ENCODE data around the gene GPR62.
"Not testable (repeated sequence)": the region's sequence is repeated elsewhere in the genome, so short reads cannot be mapped to it uniquely, and the experiment has no call there.

The GPR62 gene, protein sequence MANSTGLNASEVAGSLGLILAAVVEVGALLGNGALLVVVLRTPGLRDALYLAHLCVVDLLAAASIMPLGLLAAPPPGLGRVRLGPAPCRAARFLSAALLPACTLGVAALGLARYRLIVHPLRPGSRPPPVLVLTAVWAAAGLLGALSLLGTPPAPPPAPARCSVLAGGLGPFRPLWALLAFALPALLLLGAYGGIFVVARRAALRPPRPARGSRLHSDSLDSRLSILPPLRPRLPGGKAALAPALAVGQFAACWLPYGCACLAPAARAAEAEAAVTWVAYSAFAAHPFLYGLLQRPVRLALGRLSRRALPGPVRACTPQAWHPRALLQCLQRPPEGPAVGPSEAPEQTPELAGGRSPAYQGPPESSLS

DNA sequence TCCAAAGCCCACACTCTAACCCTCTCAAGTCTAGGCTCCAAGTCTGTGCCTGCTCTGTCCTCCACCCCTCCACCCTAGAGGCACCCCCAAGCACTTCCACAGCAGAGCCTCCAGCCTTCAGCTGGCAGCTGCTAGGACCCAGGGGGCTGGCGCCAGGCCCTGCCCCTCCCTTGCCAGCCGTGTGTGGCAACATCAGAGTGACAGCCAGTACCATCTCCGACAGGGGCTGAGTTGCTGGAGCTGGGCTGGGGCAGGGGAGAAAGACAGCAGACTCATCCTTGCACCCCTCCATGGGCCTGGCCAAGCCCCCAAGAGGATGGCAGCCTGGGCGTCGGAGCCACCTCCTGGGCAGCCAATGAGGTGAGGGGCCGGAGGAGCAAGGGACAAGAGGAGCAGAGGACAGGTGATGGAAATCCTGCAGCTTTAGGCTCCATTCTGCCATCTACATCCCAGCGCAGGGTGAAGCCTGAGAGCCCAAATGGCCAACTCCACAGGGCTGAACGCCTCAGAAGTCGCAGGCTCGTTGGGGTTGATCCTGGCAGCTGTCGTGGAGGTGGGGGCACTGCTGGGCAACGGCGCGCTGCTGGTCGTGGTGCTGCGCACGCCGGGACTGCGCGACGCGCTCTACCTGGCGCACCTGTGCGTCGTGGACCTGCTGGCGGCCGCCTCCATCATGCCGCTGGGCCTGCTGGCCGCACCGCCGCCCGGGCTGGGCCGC is at the start of gene GPR62:
Gene GPR62, plus strand, starts transcription at position 207 of the 718 bp plus-strand sequence. Its CDS starts 272 bp downstream, at position 479.
- H3K4me3 ChIP-seq (ENCODE audit: low read depth, low read length): no peak within 1 kb of the TSS
- TF ChIP-seq, protein P1, sequence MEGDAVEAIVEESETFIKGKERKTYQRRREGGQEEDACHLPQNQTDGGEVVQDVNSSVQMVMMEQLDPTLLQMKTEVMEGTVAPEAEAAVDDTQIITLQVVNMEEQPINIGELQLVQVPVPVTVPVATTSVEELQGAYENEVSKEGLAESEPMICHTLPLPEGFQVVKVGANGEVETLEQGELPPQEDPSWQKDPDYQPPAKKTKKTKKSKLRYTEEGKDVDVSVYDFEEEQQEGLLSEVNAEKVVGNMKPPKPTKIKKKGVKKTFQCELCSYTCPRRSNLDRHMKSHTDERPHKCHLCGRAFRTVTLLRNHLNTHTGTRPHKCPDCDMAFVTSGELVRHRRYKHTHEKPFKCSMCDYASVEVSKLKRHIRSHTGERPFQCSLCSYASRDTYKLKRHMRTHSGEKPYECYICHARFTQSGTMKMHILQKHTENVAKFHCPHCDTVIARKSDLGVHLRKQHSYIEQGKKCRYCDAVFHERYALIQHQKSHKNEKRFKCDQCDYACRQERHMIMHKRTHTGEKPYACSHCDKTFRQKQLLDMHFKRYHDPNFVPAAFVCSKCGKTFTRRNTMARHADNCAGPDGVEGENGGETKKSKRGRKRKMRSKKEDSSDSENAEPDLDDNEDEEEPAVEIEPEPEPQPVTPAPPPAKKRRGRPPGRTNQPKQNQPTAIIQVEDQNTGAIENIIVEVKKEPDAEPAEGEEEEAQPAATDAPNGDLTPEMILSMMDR (IDR thresholded peaks at IDR 0.05; ENCODE audit: low read depth, low read length, missing control alignments): no peak
- no peak for DNase-seq (ENCODE audit: low read depth)

DNA sequence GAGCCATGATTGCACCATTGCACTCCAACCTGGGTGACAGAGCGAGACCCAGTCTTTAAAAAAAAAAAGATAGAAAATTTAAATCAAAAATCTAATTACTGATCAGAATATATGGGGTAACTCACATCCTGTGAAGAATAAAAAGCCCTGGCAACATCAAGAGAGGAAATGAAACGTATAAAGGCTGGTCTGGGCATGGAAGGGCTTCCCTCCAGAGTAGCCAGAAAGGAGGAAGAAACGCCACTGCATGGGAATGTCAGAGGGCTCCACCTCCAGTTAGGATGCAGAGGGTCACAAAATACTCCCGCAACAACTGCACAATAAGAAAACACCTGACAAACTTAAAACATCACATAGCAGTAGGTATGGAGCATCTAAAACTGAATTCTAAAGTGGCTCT is 47.2 kb upstream of the GPR62 start:
- TF ChIP-seq, protein P1 (IDR thresholded peaks at IDR 0.05; ENCODE audit: low read depth, low read length, missing control alignments): no peak
- DNase-seq (ENCODE audit: low read depth): no peak
- H3K4me3 ChIP-seq (ENCODE audit: low read depth, low read length): no peak overlapping the region

DNA sequence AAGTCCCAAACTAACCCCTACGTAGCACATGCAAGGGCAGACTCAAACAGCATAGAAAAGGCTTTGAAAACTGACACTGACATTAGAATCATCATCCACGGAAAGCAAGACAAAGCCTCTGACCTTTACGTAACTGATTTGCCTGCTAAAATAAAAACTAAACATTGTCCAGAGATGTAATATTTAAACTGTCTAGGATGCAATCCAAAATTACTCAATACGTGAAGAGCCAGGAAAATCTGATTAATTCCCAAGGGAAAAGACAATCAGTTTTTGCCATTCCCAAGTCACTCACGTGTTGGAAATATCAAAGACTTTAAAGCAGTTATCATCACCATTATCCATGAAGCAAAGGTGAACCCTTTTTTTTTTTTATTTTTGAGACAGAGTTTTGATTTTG is 38.8 kb upstream of the GPR62 start:
- no peak overlapping the region for H3K4me3 ChIP-seq (ENCODE audit: low read depth, low read length)
- TF ChIP-seq, protein P1 (IDR thresholded peaks at IDR 0.05; ENCODE audit: low read depth, low read length, missing control alignments): no peak
- DNase-seq (ENCODE audit: low read depth): no peak

DNA sequence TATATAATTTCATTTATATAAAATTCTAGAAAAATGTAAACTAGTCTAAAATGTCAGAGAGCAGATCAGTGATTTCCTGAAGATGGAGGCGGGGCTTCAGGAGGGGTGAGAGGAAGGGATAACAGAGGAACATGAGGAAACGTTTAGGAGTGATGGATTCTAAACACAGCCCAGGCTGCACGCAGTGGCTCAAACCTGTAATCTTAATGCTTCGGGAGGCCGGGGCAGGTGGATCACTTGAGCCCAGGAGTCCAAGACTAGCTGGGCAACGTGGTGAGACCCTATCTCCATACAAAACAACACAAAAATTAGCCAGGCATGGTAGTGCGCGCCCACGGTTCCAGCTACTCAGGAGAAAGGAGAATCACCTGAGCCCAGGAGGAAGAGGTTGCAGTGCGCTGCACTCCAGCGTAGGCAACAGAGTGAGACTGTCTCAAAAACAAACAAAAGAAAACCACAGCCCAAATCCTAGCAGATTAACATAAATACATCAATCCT is 34.1 kb upstream of the GPR62 start:
- no peak for DNase-seq (ENCODE audit: low read depth)
- H3K4me3 ChIP-seq (ENCODE audit: low read depth, low read length): no peak overlapping the region
- TF ChIP-seq, protein P1 (IDR thresholded peaks at IDR 0.05; ENCODE audit: low read depth, low read length, missing control alignments): no peak

DNA sequence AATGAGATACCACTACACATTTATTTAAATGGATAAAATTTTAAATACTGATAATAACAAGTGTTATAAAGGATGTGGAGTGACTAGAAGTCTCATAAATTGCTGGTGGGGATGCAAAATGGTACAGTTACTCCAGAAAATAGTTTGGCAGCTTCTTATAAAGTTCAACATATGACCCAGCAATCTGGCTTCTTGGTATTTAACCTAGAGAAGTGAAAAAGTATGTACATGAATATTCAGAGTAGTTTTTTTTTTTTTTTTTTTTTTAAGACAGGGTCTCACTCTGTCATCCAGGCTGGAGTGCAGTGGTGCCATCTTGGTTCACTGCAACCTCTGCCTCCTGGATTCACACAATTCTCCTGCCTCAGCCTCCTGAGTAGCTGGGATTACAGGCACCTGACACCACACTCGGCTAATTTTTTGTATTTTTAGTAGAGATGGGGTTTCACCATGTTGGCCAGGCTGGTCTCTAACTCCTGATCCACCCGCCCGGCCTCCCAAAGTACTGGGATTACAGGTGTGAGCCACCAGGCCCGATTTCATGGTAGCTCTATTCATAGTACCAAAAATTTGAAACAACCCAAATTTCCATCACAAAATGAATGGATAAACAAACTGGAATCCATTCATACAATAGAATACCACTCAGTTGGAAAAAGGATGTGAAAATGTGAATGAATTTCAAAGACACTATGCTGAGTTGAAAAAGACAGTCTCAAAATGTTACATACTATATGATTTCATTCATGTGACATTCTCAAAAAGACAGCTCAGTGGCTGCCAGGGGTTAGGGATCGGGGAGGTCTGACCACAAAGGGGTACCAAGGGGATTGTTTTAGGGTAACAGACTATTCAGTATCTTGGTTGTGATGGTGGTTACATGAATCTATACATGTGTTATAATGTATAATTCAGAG is 27.9 kb upstream of the GPR62 start:
- no peak for DNase-seq (ENCODE audit: low read depth)
- H3K4me3 ChIP-seq (ENCODE audit: low read depth, low read length): no peak overlapping the region
- TF ChIP-seq, protein P1 (IDR thresholded peaks at IDR 0.05; ENCODE audit: low read depth, low read length, missing control alignments): no peak

DNA sequence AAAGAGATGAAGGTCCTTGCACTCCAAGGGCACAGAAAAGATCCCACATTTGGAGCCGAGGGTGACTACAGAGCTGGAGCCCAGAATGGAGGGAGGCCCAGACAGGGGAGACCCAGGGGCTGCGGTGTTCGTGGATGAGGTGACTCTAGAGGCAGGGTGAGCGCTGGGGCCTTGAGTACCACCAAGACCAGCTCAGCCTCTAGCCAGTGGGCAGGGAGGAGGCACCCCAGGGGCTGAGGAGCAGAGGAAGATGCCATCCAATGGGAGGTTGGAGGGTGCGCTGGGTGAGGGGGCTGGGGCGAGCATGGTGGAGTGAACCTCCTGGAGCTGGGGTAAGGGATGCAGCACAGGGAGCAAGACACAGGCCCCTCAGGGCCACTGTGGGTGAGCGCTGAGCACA is 26.7 kb upstream of the GPR62 start:
- TF ChIP-seq, protein P1 (IDR thresholded peaks at IDR 0.05; ENCODE audit: low read depth, low read length, missing control alignments): no peak
- no peak for DNase-seq (ENCODE audit: low read depth)
- no peak overlapping the region for H3K4me3 ChIP-seq (ENCODE audit: low read depth, low read length)

DNA sequence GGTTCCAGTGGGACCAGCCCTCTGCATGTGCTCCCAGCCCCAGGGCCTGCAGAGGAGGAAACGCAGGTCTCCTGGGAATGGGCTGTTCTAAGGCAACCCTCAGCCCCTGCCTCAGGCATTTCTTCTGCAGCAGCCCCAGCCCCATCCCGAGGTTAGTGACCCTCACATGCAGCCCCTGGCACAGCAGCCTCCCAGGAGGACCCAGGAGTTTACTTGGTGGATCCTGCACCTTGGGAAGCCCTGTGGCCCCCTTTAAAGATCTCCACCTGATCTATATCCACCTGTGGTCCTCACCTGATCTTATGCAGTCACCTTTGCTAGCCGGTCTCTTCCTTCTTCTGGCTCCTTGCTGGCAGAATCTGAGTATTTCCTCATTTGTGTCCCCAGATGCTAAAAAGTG is 26.2 kb upstream of the GPR62 start:
- H3K4me3 ChIP-seq (ENCODE audit: low read depth, low read length); DNase-seq (ENCODE audit: low read depth): not testable (repeated sequence)

Measured in GM12864 (cell line).